Inferior parietal cortex (tissue), 1 donor: Measurements from ENCODE around the gene ATP2B2.

Experiments used
- DNase-seq: peaks from one replicate; pipeline ENCODE4 v3.0.0-alpha.2; 2016; ENCODE audit errors: extremely low spot score

ATP2B2 gene

GRCh38 chr3:10448544-10448943, 56.8 kb downstream of the ATP2B2 start:
- DNase-seq, result no peak

GRCh38 chr3:10447527-10448260, 57.7 kb downstream of the ATP2B2 start:
- DNase-seq, result no peak

GRCh38 chr3:10447110-10447509, 58.3 kb downstream of the ATP2B2 start:
- DNase-seq, result no peak

- DNase-seq, result no peak
Measured at GRCh38 chr3:10445561-10446175, 59.7 kb downstream of the ATP2B2 start.

- no peak for DNase-seq
Measured at GRCh38 chr3:10444511-10444910, 60.9 kb downstream of the ATP2B2 start.

GRCh38 chr3:10444110-10444429, 61.3 kb downstream of the ATP2B2 start:
- no peak for DNase-seq

- no peak for DNase-seq
Measured at GRCh38 chr3:10443272-10444109, 61.9 kb downstream of the ATP2B2 start.

GRCh38 chr3:10442151-10442795, 63.1 kb downstream of the ATP2B2 start:
- DNase-seq, result no peak

- DNase-seq, result no peak
Measured at GRCh38 chr3:10440684-10441083, 64.7 kb downstream of the ATP2B2 start.

- DNase-seq, result no peak
Measured at GRCh38 chr3:10438902-10439610, 66.3 kb downstream of the ATP2B2 start.

GRCh38 chr3:10437995-10438901, 67.1 kb downstream of the ATP2B2 start:
- DNase-seq, result no peak

GRCh38 chr3:10437272-10437994, 68.0 kb downstream of the ATP2B2 start:
- peak; percentile 15 for DNase-seq

GRCh38 chr3:10435850-10436249, 69.5 kb downstream of the ATP2B2 start:
- no peak for DNase-seq

GRCh38 chr3:10434938-10435336, 70.4 kb downstream of the ATP2B2 start:
- DNase-seq, result no peak

GRCh38 chr3:10434144-10434937, 71.0 kb downstream of the ATP2B2 start:
- DNase-seq, result no peak

- no peak for DNase-seq
Measured at GRCh38 chr3:10432931-10433330, 72.5 kb downstream of the ATP2B2 start.

GRCh38 chr3:10432156-10432845, 73.1 kb downstream of the ATP2B2 start:
- no peak for DNase-seq

GRCh38 chr3:10430805-10431204, 74.6 kb downstream of the ATP2B2 start:
- DNase-seq, result no peak
